ENCODE data around the gene SLC16A4.

The SLC16A4 gene

DNA sequence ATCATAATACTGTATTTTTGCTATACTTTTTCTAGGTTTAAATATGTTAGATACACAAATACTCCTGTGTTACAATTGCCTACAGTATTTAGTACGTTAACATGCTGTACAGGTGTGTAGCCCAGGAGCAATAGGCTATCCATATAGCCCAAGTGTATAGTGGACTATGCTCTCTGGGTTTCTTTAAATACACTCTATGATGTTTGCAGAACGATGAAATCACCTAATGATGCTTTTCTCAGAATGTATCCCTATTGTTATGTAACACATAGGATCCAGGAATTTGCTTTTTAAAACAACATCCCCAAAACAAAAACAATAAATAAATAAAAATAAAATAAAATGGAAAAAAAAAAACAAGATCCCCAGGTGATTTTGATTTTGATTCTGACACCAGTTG, 69.8 kb downstream of the SLC16A4 start:
- no peak for DNase-seq

DNA sequence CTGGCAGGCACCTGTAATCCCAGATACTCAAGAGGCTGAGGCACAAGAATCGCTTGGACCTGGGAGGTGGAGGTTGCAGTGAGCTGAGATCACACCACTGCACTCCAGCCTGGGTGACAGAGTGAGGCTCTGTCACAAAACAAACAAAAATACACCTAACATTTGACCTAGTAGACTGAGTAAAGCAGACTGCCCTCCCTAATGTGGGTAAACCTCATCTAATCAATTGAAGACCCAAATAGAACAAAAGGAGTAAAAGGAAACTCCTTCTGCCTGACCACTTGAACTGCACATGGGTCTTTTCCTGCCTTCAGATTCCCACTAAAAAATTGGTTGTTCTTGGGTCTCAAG, 70.7 kb downstream of the SLC16A4 start:
- no peak for DNase-seq

DNA sequence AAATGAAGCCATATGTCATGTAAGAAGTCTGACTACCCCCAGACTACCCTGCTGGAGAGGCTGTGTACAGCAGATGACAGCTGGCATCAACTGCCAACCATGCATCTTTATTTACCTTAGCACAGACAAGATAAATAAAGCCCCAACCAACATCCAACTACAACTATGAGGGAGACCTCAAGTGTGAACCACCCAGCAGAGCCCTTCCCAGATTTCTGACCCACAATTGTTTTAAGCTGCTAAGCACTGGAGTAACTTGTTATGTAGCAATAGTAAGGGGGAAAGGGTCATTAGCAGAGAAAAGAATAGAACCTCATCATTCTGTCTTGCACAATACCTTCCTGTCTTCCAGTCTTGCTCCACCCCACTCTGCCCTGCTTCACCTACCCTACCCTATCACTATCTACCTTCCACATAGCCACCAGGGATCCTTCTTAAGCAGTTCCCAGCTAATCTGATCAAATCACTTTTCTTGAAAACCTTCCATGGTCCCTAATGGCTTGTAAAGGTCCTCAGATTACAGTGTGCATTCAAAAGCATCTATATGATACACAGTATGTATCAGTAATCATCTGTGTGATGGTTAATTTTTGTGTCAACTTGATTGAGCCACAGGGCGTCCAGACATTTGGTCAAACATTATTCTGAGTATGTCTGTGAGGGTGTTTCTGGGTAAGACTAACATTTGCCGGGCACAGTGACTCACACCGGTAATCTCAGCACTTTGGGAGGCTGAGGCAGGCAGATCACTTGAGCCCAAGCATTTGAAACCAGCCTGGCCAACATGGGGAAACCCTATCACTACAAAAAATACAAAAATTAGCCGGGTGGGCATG, 71.3 kb downstream of the SLC16A4 start:
- no peak for DNase-seq

DNA sequence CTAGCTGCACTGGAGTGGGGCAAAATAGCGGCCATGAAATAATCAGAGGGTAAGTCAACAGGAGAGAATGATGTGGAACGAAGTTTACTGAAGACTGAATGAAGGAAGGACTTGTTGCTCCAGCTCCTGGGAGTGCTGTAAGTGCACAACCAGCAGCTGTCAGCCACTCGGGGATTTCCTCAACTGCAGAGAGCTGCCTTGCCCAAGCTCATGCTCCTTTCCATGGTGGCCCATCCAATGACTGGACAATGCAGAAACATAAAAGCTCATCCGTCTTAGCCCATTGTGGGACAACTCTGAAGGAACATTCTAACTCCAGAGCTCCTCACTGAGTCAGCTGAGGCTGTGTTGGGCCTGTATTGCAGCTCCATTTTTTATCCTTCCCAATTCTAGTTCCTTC, 72.8 kb downstream of the SLC16A4 start:
- no peak for DNase-seq

DNA sequence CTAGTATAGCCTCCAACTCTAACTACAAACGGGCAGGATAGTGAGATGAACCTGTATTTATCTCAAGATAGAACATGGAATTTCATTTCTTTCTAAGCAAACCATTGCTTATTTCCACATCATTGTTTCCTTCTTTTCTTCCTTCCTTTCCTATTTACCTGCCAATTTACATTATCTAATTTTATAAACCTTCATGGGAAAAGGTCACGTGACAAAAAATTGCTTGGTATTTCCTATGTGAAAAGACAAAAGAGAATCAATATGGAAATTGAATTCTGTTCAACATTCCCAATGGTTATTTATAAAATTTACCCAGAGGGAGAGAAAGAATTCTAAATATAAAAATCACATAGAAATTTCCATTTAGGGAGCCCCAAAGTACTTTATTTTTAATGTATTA, 74.1 kb downstream of the SLC16A4 start:
- DNase-seq = no peak
